HG02610 (cell line): Measurements from ENCODE around the gene HIKESHI.
"Not testable (repeated sequence)": the region's sequence is repeated elsewhere in the genome, so short reads cannot be mapped to it uniquely, and the experiment has no call there.

Experiments
- ATAC-seq: cut with Tn5 transposase; IDR thresholded peaks from one replicate; pipeline ENCODE4 v1.9.1; 2021; ENCODE audit warnings: mild to moderate bottlenecking, moderate library complexity; ENCODE audit not compliant: unreplicated experiment

Gene HIKESHI

DNA sequence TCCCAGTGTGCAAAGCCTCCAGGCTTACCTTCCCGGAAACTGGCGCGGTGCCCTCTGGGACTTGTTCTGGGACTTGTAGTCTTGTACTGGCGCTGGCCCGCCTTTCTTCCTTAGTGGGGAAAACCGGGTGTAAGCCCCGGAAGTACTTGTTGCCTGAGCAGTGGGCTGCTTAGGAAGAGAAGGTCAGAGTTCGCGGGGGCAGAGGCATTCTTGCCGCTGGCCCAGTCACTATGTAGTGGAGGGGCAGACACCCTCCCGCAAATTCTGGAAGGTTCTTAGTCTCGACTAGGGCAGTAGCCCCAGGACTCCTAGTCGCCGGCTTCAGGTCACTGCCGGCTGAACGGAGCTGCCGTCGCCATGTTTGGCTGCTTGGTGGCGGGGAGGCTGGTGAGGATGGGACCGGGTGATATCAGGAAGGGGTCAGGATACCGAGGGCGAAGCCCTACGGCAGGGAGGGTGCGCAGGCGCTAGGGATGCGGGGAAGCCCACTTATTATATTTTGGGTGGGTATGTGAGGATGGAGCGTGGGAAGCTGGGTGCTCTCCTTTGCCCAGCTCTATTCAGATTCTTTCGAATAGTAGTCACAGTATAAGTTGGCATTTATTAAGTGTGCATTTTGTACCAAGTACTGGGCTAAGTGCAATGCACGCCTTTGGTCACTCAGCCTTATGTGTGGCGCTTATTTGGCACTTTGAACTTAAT, at the start of gene HIKESHI:
TSS of gene HIKESHI (plus strand) at position 149 of the 702 bp plus-strand sequence. CDS start at position 358, 209 bp downstream.
- peak; percentile 99 for ATAC-seq

DNA sequence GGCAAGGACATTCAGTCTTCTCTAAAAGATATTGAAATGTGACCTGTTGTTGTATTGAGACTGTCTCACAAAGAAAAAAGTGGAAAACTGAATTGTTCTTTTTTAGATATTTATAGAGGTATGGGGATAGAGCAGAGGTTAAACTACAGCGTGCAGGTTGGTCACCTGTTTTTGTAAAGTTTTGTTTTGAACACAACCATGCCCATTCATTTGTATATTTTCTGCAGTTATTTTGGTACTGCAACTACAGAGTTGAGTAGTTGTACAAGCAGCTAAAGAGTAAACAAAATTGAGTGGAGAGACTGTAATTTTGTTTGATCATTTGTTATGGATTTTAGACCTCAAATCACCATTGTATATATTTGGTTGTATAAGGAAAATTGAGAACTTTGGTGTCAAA, 46.1 kb upstream of the HIKESHI start:
- ATAC-seq: peak; percentile 94

DNA sequence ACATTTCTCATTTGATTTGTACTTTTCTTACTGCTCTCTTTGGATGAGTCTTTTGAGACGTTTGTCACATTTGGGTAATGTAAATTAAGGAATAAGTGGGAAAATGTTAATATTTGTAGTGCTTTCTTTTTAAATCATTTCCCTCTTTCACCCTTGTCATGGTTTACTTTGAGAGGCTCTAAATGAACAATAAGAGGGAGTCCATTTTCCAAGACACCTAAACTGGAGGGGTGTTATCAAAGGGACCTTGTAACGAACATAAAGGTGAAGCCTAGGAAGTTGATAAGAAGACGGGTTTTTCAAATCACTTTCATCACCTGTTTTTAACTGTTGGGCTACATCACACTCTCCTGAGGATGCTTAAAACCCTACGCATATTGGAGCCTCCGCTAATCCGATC, 45.4 kb upstream of the HIKESHI start:
- no peak for ATAC-seq

GRCh38 chr11:86257446-86257845, 44.6 kb upstream of the HIKESHI start:
- ATAC-seq: no peak

- ATAC-seq: no peak
Observed at GRCh38 chr11:86259730-86260129, 42.3 kb upstream of the HIKESHI start.

- no peak for ATAC-seq
Observed at GRCh38 chr11:86261328-86261727, 40.7 kb upstream of the HIKESHI start.

DNA sequence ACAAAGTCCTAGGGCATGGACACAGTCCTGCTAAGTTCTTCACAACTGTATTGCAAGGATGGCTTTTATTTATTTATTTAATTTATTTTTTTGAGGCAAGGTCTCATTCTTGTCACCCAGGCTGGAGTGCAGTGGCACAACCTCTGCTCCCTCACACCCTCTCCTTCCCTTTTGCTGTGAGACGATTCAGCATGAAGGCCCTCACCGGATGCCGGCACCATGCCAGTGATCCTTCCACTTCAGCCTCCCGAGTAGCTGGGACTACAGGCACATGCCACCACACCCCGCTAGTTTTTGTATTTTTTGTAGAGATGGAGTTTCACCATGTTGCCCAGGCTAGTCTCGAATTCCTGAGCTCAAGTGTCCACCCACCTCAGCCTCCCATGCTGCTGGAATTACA, 39.7 kb upstream of the HIKESHI start:
- no peak for ATAC-seq

DNA sequence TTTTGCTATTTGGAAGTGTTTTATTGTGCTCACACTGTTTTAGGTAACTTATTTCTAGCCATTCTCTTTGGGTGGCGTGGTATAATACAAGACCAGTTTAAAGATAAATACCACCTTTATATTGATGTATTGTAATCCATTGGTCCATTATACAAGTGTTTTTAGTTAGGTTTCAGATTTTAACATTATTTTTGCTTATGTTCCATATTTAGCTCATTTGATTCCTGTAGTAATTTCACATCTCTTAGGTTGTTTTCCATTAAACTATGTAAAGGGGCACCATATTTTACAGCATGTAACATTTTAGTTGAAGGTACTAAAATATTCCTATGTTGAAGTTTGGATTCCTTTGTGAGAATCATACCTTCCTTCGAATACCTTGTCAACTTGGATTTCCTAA, 37.4 kb upstream of the HIKESHI start:
- no peak for ATAC-seq

- no peak for ATAC-seq
Observed at GRCh38 chr11:86265194-86265593, 36.8 kb upstream of the HIKESHI start.

GRCh38 chr11:86269645-86270044, 32.4 kb upstream of the HIKESHI start:
- ATAC-seq: no peak

DNA sequence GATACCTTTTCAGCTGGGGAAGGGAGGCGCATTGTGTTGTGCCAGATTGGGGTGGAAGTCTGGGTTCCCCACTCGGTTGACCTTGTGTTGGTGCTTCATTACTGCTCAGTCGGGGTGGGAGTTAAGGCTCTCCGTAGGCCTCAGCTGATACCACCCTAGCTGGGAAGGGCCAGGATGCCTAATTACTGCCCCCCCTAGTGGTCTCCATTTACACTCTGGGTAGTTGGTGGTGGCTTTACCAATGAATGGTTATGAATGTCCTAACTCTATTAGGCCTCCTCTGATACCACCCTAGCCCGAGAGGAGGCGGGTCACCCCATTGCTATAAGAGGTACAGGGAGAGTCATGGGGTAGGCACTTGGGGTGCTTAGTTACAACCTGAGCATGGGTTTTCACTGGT, 27.5 kb upstream of the HIKESHI start:
- ATAC-seq: no peak

DNA sequence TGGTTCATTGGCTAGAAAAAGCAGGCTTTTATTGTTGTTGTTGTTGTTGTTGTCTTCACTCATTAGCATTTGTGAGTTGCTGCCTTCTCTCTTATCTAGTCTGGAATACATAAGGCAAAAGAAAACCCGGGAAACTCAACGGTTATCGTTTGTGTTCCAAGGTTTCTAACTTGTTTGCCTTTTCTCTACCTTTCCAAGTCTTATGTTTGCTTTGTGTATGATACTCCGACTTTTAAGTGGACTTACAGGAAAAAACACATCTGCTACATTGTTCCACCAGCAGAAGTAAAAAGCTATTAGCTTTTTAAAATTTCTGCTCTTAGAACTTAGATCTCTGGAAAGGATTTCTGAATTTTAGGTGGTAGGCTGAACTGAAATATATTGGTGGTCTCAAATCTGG, 27.0 kb upstream of the HIKESHI start:
- ATAC-seq: no peak

- peak; percentile 53 for ATAC-seq
Observed at GRCh38 chr11:86275493-86276370, 26.3 kb upstream of the HIKESHI start.

- ATAC-seq: no peak
Observed at GRCh38 chr11:86277741-86278140, 24.3 kb upstream of the HIKESHI start.

DNA sequence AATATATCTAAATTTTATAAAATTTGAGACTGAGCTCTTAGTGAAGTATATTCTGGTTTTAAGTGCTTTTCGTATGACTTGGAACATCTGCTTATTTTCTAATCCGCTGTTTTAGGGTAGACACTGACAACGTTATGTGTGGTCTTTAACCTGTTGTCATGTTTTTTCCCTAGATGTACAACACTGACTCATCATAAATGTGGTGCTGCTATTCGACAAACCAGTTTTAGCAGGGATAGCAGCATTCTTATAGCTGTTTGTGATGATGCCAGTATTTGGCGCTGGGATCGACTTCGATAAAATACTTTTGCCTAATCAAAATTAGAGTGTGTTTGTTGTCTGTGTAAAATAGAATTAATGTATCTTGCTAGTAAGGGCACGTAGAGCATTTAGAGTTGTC, 23.8 kb upstream of the HIKESHI start:
- ATAC-seq: no peak

DNA sequence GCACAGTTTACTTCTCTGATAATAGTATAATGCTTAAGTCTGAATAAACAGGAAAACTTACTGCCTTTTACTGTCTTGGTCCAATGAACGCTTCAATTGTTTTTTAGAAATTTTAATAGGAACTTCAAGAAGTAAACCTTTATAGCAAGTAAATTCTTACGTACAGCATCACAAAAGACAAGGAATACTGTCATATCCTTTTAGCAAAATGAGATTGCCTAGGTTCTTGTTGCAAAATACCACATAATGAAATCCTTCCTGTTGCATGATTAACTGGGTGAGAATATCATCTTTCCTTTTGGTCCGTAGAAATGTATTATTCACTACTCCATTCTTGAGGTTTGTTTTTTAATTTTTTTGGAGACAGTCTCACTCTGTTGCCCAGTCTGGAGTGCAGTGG, 22.3 kb upstream of the HIKESHI start:
- ATAC-seq: no peak

DNA sequence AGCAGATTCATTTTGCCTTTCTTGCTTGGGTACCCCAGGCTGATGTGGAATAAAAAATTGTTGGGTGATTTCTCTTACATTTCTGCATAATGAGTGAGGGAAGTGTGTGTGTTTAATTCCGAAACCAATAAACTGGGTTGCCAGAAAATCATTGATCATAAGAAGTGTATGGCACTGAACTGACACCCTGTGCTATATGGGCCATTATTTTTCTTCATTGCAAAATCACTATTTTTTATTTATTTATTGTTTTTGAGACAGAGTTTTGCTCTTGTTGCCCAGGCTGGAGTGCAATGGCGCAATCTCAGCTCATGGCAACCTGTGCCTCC, 14.6 kb upstream of the HIKESHI start:
- no peak for ATAC-seq

GRCh38 chr11:86288776-86289507, 13.1 kb upstream of the HIKESHI start:
- ATAC-seq: no peak

DNA sequence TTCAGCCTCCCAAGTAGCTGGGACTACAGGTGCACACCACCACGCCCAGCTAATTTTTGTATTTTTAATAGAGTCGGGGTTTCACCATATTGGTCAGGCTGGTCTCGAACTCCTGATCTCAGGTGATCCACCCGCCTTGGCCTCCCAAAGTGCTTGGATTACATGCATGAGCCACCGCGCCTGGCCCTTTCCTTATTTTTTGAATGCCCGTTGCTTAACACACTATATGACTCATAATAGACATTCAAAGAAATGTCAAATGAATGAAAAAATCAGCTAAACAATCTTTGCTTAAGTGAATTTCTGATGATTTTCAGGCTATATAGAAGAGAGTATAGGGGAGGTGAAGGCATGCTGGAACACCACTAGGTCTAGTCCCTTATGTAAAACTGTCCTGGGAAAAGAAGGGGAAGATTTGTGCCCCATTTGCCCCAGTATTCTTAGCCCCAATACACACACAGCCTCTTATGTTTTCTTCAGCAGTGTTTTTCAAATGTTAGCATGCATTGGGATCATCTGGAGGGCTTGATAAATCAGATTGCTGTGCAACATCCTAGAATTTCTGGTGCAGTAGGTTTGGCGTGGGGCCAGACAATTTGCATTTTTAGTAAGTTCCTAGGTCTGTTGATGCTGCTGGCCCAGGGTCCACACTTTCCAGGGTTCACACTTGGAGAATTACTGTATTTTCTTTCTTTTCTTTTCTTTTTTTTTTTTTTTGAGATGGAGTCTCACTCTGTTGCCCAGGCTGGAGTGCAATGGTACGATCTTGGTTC, 12.3 kb upstream of the HIKESHI start:
- ATAC-seq: not testable (repeated sequence)

- no peak for ATAC-seq
Observed at GRCh38 chr11:86291466-86292262, 10.4 kb upstream of the HIKESHI start.
